GM19328 (cell line): ENCODE data around the gene C1QTNF12.
"Not testable (repeated sequence)": the region's sequence is repeated elsewhere in the genome, so short reads cannot be mapped to it uniquely, and the experiment has no call there.

Experiments
- ATAC-seq: cut with Tn5 transposase; IDR thresholded peaks from one replicate; pipeline ENCODE4 v1.9.1; 2021; ENCODE audit warnings: mild to moderate bottlenecking, moderate library complexity; ENCODE audit not compliant: unreplicated experiment

Gene C1QTNF12

DNA sequence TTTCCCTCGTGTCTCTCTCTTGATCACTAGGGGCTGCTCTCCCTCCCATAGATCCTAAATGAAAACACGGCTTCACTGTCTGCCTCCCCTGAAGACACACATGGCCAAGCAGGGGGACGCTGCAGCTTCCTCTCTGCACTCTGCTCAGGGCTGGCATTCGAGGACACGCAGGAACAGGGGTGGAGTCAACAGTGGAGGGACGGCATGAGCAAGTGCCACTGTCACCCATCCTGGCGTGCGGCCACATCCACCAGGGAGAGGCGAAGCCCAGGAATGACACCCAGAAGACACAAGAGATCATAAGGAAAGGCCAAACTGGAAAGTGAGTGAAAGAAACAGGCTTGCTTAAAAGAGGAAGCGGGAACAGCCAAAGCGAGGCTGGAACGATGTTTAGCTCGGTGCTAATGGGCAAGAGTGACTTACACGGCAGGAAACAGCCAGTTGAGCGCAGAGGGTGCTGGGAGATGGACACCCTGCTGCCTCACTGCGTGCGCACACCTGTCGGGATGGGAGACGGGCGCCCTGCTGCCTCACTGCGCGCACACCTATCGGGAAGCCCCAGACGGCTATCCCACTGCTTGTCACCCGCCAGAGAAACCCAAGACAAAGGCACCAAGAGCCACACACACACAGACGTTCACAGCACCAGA lies 13.6 kb upstream of the C1QTNF12 start:
- no peak for ATAC-seq

GRCh38 chr1:1259540-1259939 lies 13.0 kb upstream of the C1QTNF12 start:
- ATAC-seq: no peak

GRCh38 chr1:1259119-1259488 lies 12.6 kb upstream of the C1QTNF12 start:
- no peak for ATAC-seq

- ATAC-seq: no peak
Observed at GRCh38 chr1:1256956-1257871, 10.7 kb upstream of the C1QTNF12 start.

- no peak for ATAC-seq
Observed at GRCh38 chr1:1255611-1256010, 9.1 kb upstream of the C1QTNF12 start.

GRCh38 chr1:1255078-1255477 lies 8.6 kb upstream of the C1QTNF12 start:
- no peak for ATAC-seq

DNA sequence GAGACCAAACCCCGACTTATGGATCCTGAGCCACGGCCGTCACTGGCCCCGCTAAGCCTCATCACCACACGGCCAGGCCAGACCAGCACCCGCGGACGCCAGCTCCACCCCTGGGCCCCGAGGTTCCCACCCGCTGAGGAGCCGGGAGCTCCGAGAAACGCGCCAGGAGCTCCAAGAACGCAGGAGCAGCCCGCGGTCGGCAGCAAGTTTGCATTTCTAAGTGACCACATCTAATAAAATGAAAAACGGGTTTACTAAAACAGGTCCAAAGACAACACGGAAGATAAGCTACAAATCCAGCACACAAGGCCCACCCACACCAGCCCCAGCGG lies 8.1 kb upstream of the C1QTNF12 start:
- no peak for ATAC-seq

DNA sequence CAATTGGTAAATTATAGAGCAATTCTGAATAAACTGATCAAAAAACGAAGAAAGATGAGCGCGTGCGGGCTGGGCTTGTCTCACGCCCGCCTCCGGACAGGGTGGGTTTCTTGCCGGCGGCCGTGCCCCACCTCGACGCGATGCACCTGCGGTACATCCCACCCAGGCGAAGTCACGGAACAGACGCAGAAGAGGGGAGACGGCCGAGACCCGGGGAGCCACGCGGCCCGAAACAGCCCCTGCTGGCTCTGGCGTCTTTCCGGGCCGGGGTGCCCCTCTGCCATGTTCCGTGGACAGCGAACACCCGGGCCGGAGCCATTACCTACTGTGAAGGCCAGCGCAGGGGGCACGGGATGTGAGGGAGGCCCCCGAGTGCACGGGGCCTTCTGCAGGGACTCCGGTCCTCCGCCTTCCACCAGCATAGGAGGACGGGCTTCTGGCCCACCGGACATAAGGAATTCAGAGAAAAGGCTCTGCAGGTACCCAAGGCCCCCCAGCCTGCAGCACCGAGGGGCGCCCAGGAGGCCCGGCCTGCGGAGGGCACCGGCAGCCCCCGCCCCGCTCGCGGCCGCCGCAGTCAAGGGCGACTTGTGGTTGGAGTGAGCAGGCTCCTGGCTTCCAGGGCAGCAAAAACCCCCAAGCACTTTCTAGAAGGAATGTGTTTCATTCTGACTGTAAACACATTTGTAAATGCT lies 7.6 kb upstream of the C1QTNF12 start:
- ATAC-seq: no peak

DNA sequence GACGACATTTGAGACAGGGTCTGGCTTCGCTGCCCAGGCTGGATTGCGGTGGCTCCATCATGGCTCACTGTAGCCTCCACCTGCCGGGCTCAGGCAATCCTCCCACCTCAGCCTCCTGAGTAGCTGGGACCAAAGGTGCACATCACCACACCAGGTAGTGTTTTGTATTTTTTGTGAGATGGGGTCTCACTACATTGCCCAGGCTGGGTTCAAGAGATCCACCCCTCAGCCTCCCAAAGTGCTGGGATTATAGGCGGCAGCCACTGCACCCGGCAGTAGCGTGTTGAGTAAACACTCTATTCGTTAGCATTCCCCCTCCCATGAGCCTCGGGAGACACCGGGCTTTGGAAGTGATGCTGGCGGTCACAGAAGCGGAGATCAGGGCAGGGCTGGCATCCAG lies 6.8 kb upstream of the C1QTNF12 start:
- ATAC-seq: no peak

DNA sequence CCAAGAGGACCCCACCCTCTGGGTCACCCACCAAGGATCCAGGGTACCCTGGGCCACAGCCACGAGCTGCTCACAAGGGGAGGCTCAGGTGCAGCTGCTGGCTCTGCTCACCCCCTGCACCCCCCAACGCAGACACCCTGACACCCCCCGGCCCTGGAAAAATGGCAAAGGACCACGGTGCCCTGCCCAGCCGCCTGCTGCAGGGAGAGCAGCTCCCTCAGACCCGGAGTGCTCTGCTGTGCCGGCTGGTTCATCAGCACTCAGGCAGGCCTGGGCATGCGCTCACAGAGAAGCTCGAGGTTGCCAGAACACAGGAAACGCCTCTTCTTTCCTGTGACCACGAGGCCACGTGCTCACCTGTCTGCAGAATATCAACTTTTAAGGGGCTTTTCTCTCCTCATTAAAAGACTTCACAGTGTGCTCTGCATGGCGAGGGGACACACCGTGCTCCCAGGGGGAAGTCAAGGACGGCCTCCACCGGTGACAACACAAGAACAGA lies 4.3 kb upstream of the C1QTNF12 start:
- no peak for ATAC-seq

DNA sequence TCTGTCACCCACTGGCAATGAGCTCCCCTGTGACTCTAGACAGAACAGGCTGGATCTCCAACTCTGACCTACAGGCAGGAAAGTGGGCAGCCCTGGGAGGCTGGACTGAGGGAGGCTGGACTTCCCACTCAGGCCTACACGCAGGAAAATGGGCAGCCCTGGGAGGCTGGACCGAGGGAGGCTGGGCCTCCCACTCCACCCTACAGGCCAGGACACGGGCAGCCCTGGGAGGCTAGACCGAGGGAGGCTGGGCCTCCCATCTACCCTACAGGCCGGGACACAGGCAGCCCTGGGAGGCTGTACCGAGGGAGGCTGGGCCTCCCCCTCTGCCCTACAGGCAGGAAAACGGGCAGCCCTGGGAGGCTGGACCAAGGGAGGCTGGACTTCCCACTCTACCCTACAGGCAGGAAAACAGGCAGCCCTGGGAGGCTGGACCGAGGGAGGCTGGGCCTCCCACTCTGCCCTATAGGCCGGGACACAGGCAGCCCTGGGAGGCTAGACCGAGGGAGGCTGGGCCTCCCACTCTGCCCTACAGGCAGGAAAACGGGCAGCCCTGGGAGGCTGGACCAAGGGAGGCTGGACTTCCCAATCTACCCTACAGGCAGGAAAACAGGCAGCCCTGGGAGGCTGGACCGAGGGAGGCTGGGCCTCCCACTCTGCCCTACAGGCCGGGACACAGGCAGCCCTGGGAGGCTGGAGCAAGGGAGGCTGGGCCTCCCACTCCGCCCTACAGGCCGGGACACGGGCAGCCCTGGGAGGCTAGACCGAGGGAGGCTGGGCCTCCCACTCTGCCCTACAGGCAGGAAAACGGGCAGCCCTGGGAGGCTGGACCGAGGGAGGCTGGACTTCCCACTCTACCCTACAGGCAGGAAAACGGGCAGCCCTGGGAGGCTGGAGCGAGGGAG lies 1.7 kb upstream of the C1QTNF12 start:
- ATAC-seq: not testable (repeated sequence)

- no peak for ATAC-seq
Observed at GRCh38 chr1:1247341-1247913, 905 bp upstream of the C1QTNF12 start.

GRCh38 chr1:1245817-1246576 lies 525 bp downstream of the C1QTNF12 start:
- ATAC-seq: no peak

DNA sequence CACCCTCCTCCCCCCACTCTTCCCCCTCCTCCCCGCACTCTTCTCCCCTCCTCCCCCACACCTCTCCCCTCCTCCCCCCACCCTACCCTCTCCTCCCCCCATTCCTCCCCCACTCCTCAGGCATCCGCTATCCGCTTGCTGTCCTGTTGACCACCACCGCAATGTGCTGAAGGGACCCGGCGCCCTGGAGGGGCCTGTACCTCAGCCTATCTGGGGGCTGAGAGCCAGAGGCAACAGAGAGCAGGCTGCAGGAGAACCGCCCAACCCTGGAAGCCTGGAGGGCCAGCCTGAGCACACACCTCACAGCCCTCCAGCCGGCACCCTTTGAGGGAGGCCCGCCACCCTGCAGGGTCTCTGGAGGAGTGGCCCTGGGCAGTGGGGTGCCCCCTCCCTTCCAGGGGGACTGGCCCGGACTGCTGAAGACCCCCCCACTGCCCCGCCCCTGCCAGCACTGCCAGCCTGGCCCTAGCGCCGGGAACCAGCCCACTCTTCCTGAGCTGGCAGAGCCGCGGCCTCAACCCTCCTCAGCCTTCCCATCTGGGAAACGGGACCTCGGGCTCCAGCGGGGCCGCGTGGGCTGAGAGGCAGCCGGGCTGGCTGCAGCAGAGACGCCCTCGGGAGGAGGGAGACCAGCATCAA lies 1.2 kb downstream of the C1QTNF12 start:
- no peak for ATAC-seq

DNA sequence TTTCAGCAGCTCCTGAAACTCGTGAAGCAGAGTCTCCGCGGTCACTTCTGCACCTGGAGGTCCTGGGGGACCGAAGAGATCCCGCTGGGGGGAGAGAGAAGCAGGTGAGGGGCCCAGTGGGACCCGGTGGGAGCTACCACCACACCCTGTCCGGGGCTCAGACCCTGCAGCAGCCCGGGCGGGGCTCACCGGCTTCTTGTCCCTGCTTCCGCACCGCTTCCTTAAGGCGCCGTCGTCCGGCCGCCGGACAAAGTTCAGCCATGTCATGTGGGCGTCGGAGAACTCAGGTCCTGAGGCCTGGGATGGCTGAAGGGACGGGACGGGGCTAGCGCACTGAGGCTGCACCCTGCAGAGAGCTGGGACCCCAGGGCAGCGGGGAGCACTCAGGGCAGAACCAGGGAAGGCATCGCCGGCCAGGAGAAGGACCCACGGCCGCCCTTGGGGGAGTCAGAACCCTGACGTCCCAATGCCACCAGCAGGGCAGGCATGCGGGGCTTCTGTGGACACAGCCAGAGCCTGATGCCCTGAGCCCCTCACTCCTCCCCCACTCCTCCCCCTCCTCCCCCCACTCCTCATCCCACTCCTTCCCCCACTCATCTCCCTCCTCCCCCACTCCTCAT lies 2.2 kb downstream of the C1QTNF12 start:
- ATAC-seq: no peak

- no peak for ATAC-seq
Observed at GRCh38 chr1:1243807-1244191, 2.7 kb downstream of the C1QTNF12 start.

DNA sequence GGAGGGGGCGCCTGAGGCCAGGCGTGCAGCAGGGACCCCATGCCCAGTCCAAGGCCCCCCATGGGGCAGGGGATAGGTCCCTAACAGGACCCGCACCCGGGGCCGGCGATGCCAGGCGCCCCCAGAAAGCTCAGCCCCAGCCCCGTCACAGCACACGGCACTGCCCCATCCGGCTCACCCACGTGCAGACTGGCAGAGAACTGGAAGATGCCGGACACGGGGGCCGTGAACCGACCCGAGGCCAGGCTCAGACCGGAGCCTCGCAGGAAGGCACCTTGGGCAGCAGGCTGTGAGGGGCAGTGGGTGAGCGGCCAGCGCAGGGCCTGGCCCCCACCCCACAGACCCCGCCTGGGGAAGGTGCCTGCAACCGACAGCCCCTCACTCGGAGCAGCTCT lies 3.3 kb downstream of the C1QTNF12 start:
- no peak for ATAC-seq

GRCh38 chr1:1242461-1243265 lies 3.9 kb downstream of the C1QTNF12 start:
- ATAC-seq: no peak
